Measurements from ENCODE around the gene ZNF783.
"Not testable (repeated sequence)": the region's sequence is repeated elsewhere in the genome, so short reads cannot be mapped to it uniquely, and the experiment has no call there.

The ZNF783 gene

GRCh38 chr7:149241696-149242095 lies 20.3 kb upstream of the ZNF783 start:
- no peak for DNase-seq

- DNase-seq = no peak
Measured at GRCh38 chr7:149245244-149245643, 16.8 kb upstream of the ZNF783 start.

GRCh38 chr7:149245744-149246143 lies 16.3 kb upstream of the ZNF783 start:
- no peak for DNase-seq

GRCh38 chr7:149248777-149249176 lies 13.2 kb upstream of the ZNF783 start:
- no peak for DNase-seq

GRCh38 chr7:149250151-149250550 lies 11.8 kb upstream of the ZNF783 start:
- not testable (repeated sequence) for DNase-seq

- DNase-seq = not testable (repeated sequence)
Measured at GRCh38 chr7:149251518-149251917, 10.5 kb upstream of the ZNF783 start.

- DNase-seq = no peak
Measured at GRCh38 chr7:149252378-149252777, 9.6 kb upstream of the ZNF783 start.

- no peak for DNase-seq
Measured at GRCh38 chr7:149253665-149254064, 8.3 kb upstream of the ZNF783 start.

- DNase-seq = no peak
Measured at GRCh38 chr7:149254181-149254858, 7.7 kb upstream of the ZNF783 start.

GRCh38 chr7:149255174-149255573 lies 6.8 kb upstream of the ZNF783 start:
- no peak for DNase-seq

GRCh38 chr7:149256568-149256967 lies 5.4 kb upstream of the ZNF783 start:
- no peak for DNase-seq

GRCh38 chr7:149257146-149257545 lies 4.8 kb upstream of the ZNF783 start:
- DNase-seq = no peak

GRCh38 chr7:149261316-149261828 lies 624 bp upstream of the ZNF783 start:
- DNase-seq = no peak

- DNase-seq = no peak
Measured at GRCh38 chr7:149266451-149266850, 4.5 kb downstream of the ZNF783 start.

GRCh38 chr7:149267733-149268132 lies 5.7 kb downstream of the ZNF783 start:
- DNase-seq = no peak

GRCh38 chr7:149274424-149274823 lies 12.4 kb downstream of the ZNF783 start:
- DNase-seq = not testable (repeated sequence)

- DNase-seq = no peak
Measured at GRCh38 chr7:149277871-149278270, 15.9 kb downstream of the ZNF783 start.

- DNase-seq = no peak
Measured at GRCh38 chr7:149278396-149278795, 16.4 kb downstream of the ZNF783 start.

GRCh38 chr7:149279111-149279743 lies 17.2 kb downstream of the ZNF783 start:
- DNase-seq = no peak

GRCh38 chr7:149280151-149280550 lies 18.2 kb downstream of the ZNF783 start:
- no peak for DNase-seq

- DNase-seq = no peak
Measured at GRCh38 chr7:149280661-149281507, 18.9 kb downstream of the ZNF783 start.

- DNase-seq = no peak
Measured at GRCh38 chr7:149281508-149282330, 19.7 kb downstream of the ZNF783 start.

GRCh38 chr7:149282331-149282655 lies 20.3 kb downstream of the ZNF783 start:
- DNase-seq = no peak

Data from activated gamma-delta T cell (primary cell).